Mesenteric fat pad (tissue), 1 donor: ENCODE measurements around the gene LRFN2. TPM values are rescaled to one million over a fixed set of nuclear protein-coding genes. Genes with fewer than 3 reads are reported as not detected.

Source experiments
- DNase-seq: peaks from one replicate; pipeline ENCODE4 v3.0.0-alpha.2; 2020; ENCODE audit warnings: low spot score
- total RNA-seq: library from RNA; stranded (reverse); fragmentation: NEBNext Ultra II Directional; extraction: Animal tissue kit (Norgen Biotek cat#: 25700); gene quantifications from one replicate; pipeline ENCODE4 v1.2.1, GENCODE V29; 2021
- donor health status: DM: yes; HTN: yes; CAD: no.

LRFN2 gene
- total RNA-seq, 1 donor from 2014 or later: not detected

GRCh38 chr6:40586369-40587201 lies 579 bp downstream of the LRFN2 start:
- DNase-seq: no peak

- no peak for DNase-seq
Observed at GRCh38 chr6:40585651-40586269, 1.4 kb downstream of the LRFN2 start.

- no peak for DNase-seq
Observed at GRCh38 chr6:40585223-40585622, 1.9 kb downstream of the LRFN2 start.

- no peak for DNase-seq
Observed at GRCh38 chr6:40584741-40585140, 2.4 kb downstream of the LRFN2 start.

- DNase-seq: no peak
Observed at GRCh38 chr6:40583709-40584108, 3.5 kb downstream of the LRFN2 start.

GRCh38 chr6:40582892-40583291 lies 4.3 kb downstream of the LRFN2 start:
- DNase-seq: no peak

GRCh38 chr6:40579101-40579500 lies 8.1 kb downstream of the LRFN2 start:
- no peak for DNase-seq

- no peak for DNase-seq
Observed at GRCh38 chr6:40577672-40578071, 9.5 kb downstream of the LRFN2 start.

- no peak for DNase-seq
Observed at GRCh38 chr6:40573221-40573620, 13.9 kb downstream of the LRFN2 start.

GRCh38 chr6:40569162-40569910 lies 17.8 kb downstream of the LRFN2 start:
- no peak for DNase-seq

- DNase-seq: no peak
Observed at GRCh38 chr6:40568062-40568708, 19.0 kb downstream of the LRFN2 start.

GRCh38 chr6:40563111-40563510 lies 24.1 kb downstream of the LRFN2 start:
- no peak for DNase-seq

GRCh38 chr6:40559056-40559455 lies 28.1 kb downstream of the LRFN2 start:
- DNase-seq: no peak

- no peak for DNase-seq
Observed at GRCh38 chr6:40558102-40558501, 29.1 kb downstream of the LRFN2 start.

- no peak for DNase-seq
Observed at GRCh38 chr6:40556881-40557280, 30.3 kb downstream of the LRFN2 start.

- no peak for DNase-seq
Observed at GRCh38 chr6:40556023-40556422, 31.1 kb downstream of the LRFN2 start.

- DNase-seq: no peak
Observed at GRCh38 chr6:40555092-40555491, 32.1 kb downstream of the LRFN2 start.

- no peak for DNase-seq
Observed at GRCh38 chr6:40552941-40553340, 34.2 kb downstream of the LRFN2 start.

GRCh38 chr6:40551966-40552505 lies 35.1 kb downstream of the LRFN2 start:
- no peak for DNase-seq

- DNase-seq: no peak
Observed at GRCh38 chr6:40550202-40551101, 36.7 kb downstream of the LRFN2 start.
